ENCODE measurements around the gene COPA.
A peak's percentile ranks its signal among the peaks of the same experiment; 100 is the strongest.
"Not testable (repeated sequence)": the region's sequence is repeated elsewhere in the genome, so short reads cannot be mapped to it uniquely, and the experiment has no call there.

COPA gene

GRCh38 chr1:160325252-160325651 is 17.8 kb downstream of the COPA start:
- DNase-seq, result no peak

GRCh38 chr1:160322831-160323230 is 20.2 kb downstream of the COPA start:
- no peak for DNase-seq

GRCh38 chr1:160315359-160315758 is 27.7 kb downstream of the COPA start:
- DNase-seq, result no peak

- DNase-seq, result no peak
These were observed 33.5 kb downstream of the COPA start for GRCh38 chr1:160309571-160309970.

- DNase-seq, result no peak
These were observed 33.9 kb downstream of the COPA start for GRCh38 chr1:160309185-160309557.

- DNase-seq, result no peak
These were observed 34.4 kb downstream of the COPA start for GRCh38 chr1:160308451-160309184.

- no peak for DNase-seq
These were observed 35.8 kb downstream of the COPA start for GRCh38 chr1:160307118-160307791.

GRCh38 chr1:160300173-160300572 is 42.9 kb downstream of the COPA start:
- no peak for DNase-seq

GRCh38 chr1:160296036-160296435 is 47.0 kb downstream of the COPA start:
- no peak for DNase-seq

GRCh38 chr1:160293020-160293968 is 49.8 kb downstream of the COPA start:
- no peak for DNase-seq

- peak; percentile 66 for DNase-seq
These were observed 51.5 kb downstream of the COPA start for GRCh38 chr1:160291248-160292220.

- not testable (repeated sequence) for DNase-seq
These were observed 55.3 kb downstream of the COPA start for GRCh38 chr1:160287769-160288168.

- no peak for DNase-seq
These were observed 57.5 kb downstream of the COPA start for GRCh38 chr1:160285506-160285905.

- DNase-seq, result peak; percentile 92
These were observed 58.2 kb downstream of the COPA start, which contains the start of gene PEX19 for GRCh38 chr1:160284782-160285344. Gene PEX19 (minus strand): TSS chr1:160285133. CDS start chr1:160285124, 9 bp downstream.

GRCh38 chr1:160284220-160284781 is 58.7 kb downstream of the COPA start:
- peak; percentile 4 for DNase-seq

- DNase-seq, result no peak
These were observed 60.2 kb downstream of the COPA start for GRCh38 chr1:160282807-160283206.

GRCh38 chr1:160277987-160278386 is 65.1 kb downstream of the COPA start:
- no peak for DNase-seq

- DNase-seq, result no peak
These were observed 65.7 kb downstream of the COPA start for GRCh38 chr1:160277330-160277729.

GRCh38 chr1:160271025-160271424 is 72.0 kb downstream of the COPA start:
- no peak for DNase-seq

GRCh38 chr1:160267284-160267991 is 75.6 kb downstream of the COPA start:
- DNase-seq, result no peak
